ENCODE data around the gene CD74.
A peak's percentile ranks its signal among the peaks of the same experiment; 100 is the strongest.

CD74 gene

DNA sequence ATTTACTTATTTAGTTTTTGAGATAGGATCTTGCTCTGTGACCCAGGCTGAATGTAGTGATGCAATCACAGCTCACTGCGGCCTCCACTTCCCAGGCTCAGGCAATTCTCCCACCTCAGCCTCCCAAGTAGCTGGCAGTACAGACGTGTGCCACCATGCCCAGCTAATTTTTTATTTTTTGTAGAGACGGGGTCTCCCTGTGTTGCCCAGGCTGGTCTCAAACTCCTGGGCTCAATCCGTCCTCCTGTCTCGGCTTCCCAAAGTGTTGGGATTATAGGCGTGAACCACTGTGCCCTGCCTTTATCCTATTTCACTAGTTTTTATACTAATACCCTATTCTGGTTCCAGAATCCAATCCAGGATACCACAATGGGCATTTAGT lies 30.0 kb upstream of the CD74 start:
- no peak for DNase-seq (ENCODE audit: low read depth)

DNA sequence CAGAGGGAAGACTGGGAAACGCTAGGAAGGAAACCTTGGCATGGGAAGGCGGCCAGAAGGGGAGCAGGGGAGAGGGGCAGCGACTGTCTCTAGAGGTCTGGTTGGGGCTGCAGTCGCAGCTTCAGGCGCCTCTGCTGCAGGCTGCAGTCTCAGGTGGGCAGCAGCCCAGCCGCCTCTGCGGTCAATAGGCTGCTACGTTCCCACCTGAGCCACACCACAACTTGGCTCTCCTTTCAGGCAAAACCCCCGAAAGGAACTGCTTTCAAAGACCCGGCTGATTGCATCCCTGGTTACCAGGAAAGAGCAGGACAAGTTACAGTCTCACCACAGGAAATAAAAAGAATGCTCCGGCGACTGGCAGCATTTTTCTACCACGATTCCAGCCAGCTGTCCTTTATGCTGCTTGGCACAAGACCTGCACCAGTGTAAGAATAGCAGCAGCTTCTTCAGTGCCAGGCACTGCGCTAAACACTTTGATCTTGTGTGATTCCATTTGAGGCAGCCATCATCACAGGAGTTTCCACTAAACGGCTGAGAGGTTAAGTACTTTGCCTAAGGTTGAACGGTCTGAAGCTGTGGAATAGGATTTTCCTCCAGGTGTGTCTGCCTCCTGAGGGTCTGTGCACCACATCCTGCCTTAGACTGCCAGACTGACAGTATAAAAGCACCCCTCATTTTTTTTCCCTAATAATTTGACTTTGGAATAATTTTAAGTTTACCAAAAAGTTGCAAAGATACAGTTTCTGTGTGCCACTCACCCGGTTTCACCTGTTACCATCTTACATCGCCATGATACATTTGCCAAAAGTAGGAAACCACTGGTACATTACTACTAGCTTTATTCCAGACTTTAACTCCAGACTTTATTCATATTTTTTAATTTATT lies 29.3 kb upstream of the CD74 start:
- in situ Hi-C loops (cut with HindIII; ENCODE audit: low sequenced_read_pairs), result no loop called here
- DNase-seq (ENCODE audit: low read depth), result no peak
- no peak overlapping the region for H3K4me3 ChIP-seq (ENCODE audit: low read depth, low read length)
- TF ChIP-seq, protein P1, sequence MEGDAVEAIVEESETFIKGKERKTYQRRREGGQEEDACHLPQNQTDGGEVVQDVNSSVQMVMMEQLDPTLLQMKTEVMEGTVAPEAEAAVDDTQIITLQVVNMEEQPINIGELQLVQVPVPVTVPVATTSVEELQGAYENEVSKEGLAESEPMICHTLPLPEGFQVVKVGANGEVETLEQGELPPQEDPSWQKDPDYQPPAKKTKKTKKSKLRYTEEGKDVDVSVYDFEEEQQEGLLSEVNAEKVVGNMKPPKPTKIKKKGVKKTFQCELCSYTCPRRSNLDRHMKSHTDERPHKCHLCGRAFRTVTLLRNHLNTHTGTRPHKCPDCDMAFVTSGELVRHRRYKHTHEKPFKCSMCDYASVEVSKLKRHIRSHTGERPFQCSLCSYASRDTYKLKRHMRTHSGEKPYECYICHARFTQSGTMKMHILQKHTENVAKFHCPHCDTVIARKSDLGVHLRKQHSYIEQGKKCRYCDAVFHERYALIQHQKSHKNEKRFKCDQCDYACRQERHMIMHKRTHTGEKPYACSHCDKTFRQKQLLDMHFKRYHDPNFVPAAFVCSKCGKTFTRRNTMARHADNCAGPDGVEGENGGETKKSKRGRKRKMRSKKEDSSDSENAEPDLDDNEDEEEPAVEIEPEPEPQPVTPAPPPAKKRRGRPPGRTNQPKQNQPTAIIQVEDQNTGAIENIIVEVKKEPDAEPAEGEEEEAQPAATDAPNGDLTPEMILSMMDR (IDR thresholded peaks at IDR 0.05; ENCODE audit: low read depth, low read length, missing control alignments), result no peak

More for the DNA sequence above, 30.0 kb upstream of the CD74 start:
- in situ Hi-C loops (cut with HindIII; ENCODE audit: low sequenced_read_pairs), result no loop called here
- TF ChIP-seq, protein P1 (IDR thresholded peaks at IDR 0.05; ENCODE audit: low read depth, low read length, missing control alignments), result no peak
- H3K4me3 ChIP-seq (ENCODE audit: low read depth, low read length), result no peak overlapping the region

DNA sequence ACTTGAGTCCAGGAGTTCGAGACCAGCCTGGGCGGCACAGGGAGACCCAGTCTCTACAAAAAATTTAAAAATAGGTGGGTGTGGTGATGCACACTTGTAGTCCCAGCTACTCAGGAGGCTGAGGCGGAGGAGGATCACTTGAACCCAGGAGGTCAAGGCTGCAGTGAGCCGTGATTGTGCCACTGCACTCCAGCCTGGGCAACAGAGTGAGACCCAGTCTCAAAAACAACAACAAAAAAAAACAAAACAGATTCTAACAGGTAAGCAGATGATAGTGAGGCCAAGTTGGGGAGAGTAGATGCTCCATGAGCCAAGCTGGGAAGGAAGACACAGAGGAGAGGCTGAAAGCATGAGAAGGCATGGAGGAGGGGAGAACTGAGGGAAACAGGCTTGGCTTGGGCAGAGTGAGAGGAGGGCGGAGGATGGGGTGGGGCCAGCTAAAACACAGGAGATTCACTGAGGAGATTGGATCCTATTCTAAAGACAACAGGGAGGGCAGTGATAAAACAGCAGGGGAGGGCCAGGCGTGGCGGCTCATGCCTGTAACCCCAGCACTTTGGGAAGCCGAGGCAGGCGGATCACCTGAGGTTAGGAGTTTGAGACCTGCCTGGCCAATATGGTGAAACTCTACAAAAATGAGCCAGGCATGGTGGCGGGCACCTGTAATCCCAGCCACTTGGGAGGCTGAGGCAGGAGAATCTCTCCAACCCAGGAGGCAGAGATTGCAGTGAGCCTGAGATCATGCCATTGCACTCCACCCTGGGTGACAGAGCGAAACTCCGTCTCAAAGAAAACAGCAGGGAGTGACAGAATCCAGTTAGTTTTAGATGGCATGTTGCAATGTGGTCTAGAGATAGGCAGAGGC lies 28.5 kb upstream of the CD74 start:
- in situ Hi-C loops (cut with HindIII; ENCODE audit: low sequenced_read_pairs), result no loop called here
- TF ChIP-seq, protein P1 (IDR thresholded peaks at IDR 0.05; ENCODE audit: low read depth, low read length, missing control alignments), result no peak
- no peak overlapping the region for H3K4me3 ChIP-seq (ENCODE audit: low read depth, low read length)
- no peak for DNase-seq (ENCODE audit: low read depth)

DNA sequence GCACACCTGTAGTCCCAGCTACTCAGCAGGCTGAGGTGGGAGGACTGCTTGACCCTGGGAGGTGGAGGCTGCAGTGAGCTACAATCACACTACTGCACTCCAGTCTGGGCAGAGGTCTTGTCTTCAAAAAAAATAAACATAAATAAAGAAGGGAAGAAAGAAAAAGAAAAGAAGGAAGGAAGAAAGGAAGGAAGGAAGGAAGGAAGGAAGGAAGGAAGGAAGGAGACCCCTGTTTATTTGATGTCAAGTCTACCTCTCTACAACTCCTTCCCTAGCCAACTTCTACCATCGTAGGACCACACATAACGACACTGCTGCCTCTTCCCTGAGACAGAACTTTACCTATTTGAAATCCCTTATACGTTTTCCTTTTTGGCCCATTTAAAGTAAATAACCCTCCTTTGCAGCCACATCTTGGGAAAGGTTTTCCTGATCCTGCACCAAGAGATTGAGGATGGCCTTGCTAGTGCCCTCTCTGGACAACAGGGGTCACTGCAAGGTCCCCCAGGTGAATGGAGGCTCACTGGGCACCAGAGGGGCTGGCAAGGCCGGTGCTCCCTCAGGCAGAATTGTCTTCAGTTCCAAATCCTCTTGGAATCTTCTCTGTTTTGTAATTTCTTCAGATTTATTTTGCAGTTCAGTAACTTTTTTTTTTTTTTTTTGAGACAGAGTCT lies 26.3 kb upstream of the CD74 start:
- DNase-seq (ENCODE audit: low read depth), result no peak
- TF ChIP-seq, protein P1 (IDR thresholded peaks at IDR 0.05; ENCODE audit: low read depth, low read length, missing control alignments), result peak; percentile 65
- no peak overlapping the region for H3K4me3 ChIP-seq (ENCODE audit: low read depth, low read length)
- in situ Hi-C loops (cut with HindIII; ENCODE audit: low sequenced_read_pairs), result no loop called here

DNA sequence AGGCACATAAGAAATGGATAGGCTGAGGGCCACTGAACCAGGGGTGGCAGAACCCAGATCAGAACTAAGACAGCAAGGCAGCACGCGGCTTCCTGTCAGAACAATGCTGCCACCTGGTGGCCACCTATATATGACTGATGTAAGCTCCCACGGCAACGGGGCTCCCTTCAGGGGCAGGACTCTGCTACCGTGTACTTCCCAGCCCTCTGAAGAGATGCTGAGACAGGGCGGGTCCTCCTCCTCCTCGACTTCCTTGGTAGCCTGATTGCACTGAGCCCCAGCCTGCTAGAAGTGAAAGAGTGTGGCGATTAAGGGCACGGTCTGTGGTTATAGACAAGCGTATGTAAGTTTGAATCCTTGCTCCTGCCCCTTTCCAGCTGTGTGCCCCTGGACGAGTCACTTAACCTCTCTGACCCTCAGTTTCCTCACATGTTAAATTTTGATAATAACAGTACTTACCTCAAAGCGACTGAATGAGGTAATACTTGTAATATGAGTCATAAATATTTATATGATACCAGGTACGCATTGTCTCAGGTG lies 23.5 kb upstream of the CD74 start:
- in situ Hi-C loops (cut with HindIII; ENCODE audit: low sequenced_read_pairs), result no loop called here
- H3K4me3 ChIP-seq (ENCODE audit: low read depth, low read length), result no peak overlapping the region
- TF ChIP-seq, protein P1 (IDR thresholded peaks at IDR 0.05; ENCODE audit: low read depth, low read length, missing control alignments), result peak; percentile 76
- DNase-seq (ENCODE audit: low read depth), result peak; percentile 78

DNA sequence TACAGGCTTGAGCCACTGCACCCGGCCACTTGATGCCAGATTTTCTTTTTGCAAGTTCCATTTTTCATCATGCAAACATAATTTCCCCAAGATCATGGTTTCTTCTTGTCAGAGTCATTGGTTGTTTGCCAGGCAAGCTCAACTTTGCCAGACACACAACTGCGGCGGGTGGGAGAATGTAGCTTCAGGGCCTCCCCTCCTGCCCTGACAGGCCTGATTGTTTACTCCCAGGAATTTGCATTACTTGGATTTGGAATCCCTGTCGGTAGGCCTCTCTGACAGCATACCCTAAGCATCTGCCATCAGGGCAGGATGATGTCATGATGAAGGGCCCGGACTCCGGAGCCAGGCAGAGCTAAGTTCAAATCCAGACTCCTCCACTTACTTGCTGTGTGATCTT lies 21.8 kb upstream of the CD74 start:
- in situ Hi-C loops (cut with HindIII; ENCODE audit: low sequenced_read_pairs), result no loop called here
- TF ChIP-seq, protein P1 (IDR thresholded peaks at IDR 0.05; ENCODE audit: low read depth, low read length, missing control alignments), result no peak
- no peak overlapping the region for H3K4me3 ChIP-seq (ENCODE audit: low read depth, low read length)
- peak; percentile 64 for DNase-seq (ENCODE audit: low read depth)
